ENCODE data around the gene WASF2. TPM values are rescaled to one million over a fixed set of nuclear protein-coding genes. Genes with fewer than 3 reads are reported as not detected.

Gene WASF2
- total and polyA plus RNA-seq, 2 of the 13 experiments (the other 11 are each of a cell fraction or from before 2014, with no cell fraction given): 10.4 to 27.7 TPM

GRCh38 chr1:27357281-27358037, 132.5 kb downstream of the WASF2 start (continued):
- TF ChIP-seq AKNA (CRISPR knock-in tag; IDR thresholded peaks at IDR 0.05; ENCODE audit: borderline replicate concordance) (no peak), STAT6 (CRISPR knock-in tag; IDR thresholded peaks at IDR 0.05; ENCODE audit: borderline replicate concordance) (no peak), CCAR2 (optimal IDR thresholded peaks at IDR 0.05; ENCODE audit: low read depth, low read length) (no peak), MEF2D (CRISPR knock-in tag; IDR thresholded peaks at IDR 0.05) (no peak), TEAD3 (CRISPR knock-in tag; optimal IDR thresholded peaks at IDR 0.05; ENCODE audit: borderline replicate concordance) (no peak), TAF15 (IDR thresholded peaks at IDR 0.05; ENCODE audit: low read depth, low read length, poor library complexity, severe bottlenecking) (no peak), ZNF282 (IDR thresholded peaks at IDR 0.05; ENCODE audit: partially characterized antibody) (no peak), AFF4 (CRISPR knock-in tag; IDR thresholded peaks at IDR 0.05) (no peak)
- TF ChIP-seq, protein P1, sequence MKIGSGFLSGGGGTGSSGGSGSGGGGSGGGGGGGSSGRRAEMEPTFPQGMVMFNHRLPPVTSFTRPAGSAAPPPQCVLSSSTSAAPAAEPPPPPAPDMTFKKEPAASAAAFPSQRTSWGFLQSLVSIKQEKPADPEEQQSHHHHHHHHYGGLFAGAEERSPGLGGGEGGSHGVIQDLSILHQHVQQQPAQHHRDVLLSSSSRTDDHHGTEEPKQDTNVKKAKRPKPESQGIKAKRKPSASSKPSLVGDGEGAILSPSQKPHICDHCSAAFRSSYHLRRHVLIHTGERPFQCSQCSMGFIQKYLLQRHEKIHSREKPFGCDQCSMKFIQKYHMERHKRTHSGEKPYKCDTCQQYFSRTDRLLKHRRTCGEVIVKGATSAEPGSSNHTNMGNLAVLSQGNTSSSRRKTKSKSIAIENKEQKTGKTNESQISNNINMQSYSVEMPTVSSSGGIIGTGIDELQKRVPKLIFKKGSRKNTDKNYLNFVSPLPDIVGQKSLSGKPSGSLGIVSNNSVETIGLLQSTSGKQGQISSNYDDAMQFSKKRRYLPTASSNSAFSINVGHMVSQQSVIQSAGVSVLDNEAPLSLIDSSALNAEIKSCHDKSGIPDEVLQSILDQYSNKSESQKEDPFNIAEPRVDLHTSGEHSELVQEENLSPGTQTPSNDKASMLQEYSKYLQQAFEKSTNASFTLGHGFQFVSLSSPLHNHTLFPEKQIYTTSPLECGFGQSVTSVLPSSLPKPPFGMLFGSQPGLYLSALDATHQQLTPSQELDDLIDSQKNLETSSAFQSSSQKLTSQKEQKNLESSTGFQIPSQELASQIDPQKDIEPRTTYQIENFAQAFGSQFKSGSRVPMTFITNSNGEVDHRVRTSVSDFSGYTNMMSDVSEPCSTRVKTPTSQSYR (CRISPR knock-in tag; IDR thresholded peaks at IDR 0.05; ENCODE audit: borderline replicate concordance): no peak
- TF ChIP-seq, protein P2, sequence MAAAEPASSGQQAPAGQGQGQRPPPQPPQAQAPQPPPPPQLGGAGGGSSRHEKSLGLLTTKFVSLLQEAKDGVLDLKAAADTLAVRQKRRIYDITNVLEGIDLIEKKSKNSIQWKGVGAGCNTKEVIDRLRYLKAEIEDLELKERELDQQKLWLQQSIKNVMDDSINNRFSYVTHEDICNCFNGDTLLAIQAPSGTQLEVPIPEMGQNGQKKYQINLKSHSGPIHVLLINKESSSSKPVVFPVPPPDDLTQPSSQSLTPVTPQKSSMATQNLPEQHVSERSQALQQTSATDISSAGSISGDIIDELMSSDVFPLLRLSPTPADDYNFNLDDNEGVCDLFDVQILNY (CRISPR knock-in tag; conservative IDR thresholded peaks at IDR 0.05): no peak
